ENCODE measurements around the gene PTGFRN. TPM values are rescaled to one million over a fixed set of nuclear protein-coding genes. Genes with fewer than 3 reads are reported as not detected.

PTGFRN gene
- total and polyA plus RNA-seq, 2 of the 8 experiments (the other 6 are each of a cell fraction or from before 2014, with no cell fraction given): 13.0 to 32.6 TPM

DNA sequence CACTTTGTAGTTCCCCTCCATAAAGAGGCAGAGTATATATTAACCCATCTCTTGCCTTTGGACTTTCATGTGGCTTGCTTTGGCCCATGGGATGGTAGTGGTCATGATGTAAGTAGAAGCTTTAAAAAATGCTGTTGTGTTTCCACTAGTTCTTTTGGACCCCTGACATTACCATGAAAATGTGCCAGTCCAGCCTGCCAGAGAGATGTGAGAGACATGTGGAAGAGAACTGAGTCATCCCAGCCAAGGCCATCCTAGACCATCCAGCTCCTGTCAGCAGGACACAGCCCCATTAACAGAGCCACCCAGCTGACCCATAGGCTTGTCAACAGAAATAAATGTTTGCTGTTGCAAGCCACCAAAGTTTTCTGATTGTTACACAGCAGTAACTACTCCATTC is 87.9 kb downstream of the PTGFRN start:
- H3K14ac ChIP-seq (ENCODE audit: insufficient read length): no peak overlapping the region
- FAIRE-seq: no peak
- no peaks in the 10 kb centered on the region for H3K79me1 ChIP-seq (ENCODE audit: low read depth, low read length)
- H2BK5ac ChIP-seq (ENCODE audit: low read depth, low read length): no peak overlapping the region
- no peak overlapping the region for H2AFZ ChIP-seq (ENCODE audit: low read length)
- TF ChIP-seq, protein P1, sequence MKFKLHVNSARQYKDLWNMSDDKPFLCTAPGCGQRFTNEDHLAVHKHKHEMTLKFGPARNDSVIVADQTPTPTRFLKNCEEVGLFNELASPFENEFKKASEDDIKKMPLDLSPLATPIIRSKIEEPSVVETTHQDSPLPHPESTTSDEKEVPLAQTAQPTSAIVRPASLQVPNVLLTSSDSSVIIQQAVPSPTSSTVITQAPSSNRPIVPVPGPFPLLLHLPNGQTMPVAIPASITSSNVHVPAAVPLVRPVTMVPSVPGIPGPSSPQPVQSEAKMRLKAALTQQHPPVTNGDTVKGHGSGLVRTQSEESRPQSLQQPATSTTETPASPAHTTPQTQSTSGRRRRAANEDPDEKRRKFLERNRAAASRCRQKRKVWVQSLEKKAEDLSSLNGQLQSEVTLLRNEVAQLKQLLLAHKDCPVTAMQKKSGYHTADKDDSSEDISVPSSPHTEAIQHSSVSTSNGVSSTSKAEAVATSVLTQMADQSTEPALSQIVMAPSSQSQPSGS (IDR thresholded peaks at IDR 0.05; ENCODE audit: low read length): no peak
- TF ChIP-seq SIN3A (conservative IDR thresholded peaks at IDR 0.05 in 1 of 2, IDR thresholded peaks at IDR 0.05 in 1 of 2; ENCODE audit: low read depth in 1 of 2, low read length in 2 of 2): no peak
- TF ChIP-seq, protein P2, sequence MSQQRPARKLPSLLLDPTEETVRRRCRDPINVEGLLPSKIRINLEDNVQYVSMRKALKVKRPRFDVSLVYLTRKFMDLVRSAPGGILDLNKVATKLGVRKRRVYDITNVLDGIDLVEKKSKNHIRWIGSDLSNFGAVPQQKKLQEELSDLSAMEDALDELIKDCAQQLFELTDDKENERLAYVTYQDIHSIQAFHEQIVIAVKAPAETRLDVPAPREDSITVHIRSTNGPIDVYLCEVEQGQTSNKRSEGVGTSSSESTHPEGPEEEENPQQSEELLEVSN (IDR thresholded peaks at IDR 0.05): no peak
- TF ChIP-seq TAF1 (IDR thresholded peaks at IDR 0.05; ENCODE audit: low read depth, low read length): no peak
- TF ChIP-seq YY1 (IDR thresholded peaks at IDR 0.05; ENCODE audit: low read depth, low read length): no peak
- H3K36me3 ChIP-seq (ENCODE audit: control insufficient read depth in 2 of 4, insufficient read depth in 4 of 4, low read length in 3 of 4): no peaks in the 10 kb centered on the region
- no peak for DNase-seq (ENCODE audit: low read depth in 1 of 2, low spot score in 2 of 2)
- no peak overlapping the region for H4K8ac ChIP-seq (ENCODE audit: extremely low read depth, insufficient read depth, low read length)
- H4K91ac ChIP-seq (replicated peaks; ENCODE audit: insufficient read length, low read length): no peak overlapping the region
- H2BK12ac ChIP-seq (ENCODE audit: low read depth, low read length): no peak overlapping the region
- ChIA-PET CTCF (ENCODE audit: partially characterized antibody) (no interaction called here), POLR2A (ENCODE audit: partially characterized antibody) (no interaction called here)
- H3K4me3 ChIP-seq (ENCODE audit: extremely low read depth in 1 of 4, insufficient read depth in 2 of 4, low read depth in 3 of 4, low read length in 4 of 4): no peak overlapping the region
- no peaks in the 10 kb centered on the region for H3K9me3 ChIP-seq (ENCODE audit: insufficient read depth in 2 of 2, low read depth in 1 of 2, low read length in 1 of 2)
- no peak overlapping the region for H2AK5ac ChIP-seq (ENCODE audit: low read depth, low read length)
- no peak overlapping the region for H3K4ac ChIP-seq (replicated peaks; ENCODE audit: insufficient read length, low read depth, low read length)
- no peak overlapping the region for H2BK15ac ChIP-seq (ENCODE audit: low read length)
- no peak overlapping the region for H3K23ac ChIP-seq (ENCODE audit: insufficient read length)
- H3K4me1 ChIP-seq (replicated peaks in 1 of 4; ENCODE audit: control insufficient read depth in 3 of 4, insufficient read depth in 4 of 4, low read length in 3 of 4): no peaks in the 10 kb centered on the region
- H4K5ac ChIP-seq (ENCODE audit: insufficient read length, low read depth, low read length): no peak overlapping the region
- no peak overlapping the region for H3K9ac ChIP-seq (replicated peaks in 1 of 4; ENCODE audit: extremely low read depth in 1 of 4, low read depth in 3 of 4, low read length in 3 of 4)
- H4K20me1 ChIP-seq (replicated peaks in 1 of 2; ENCODE audit: control insufficient read depth in 1 of 2, insufficient read depth in 2 of 2, low read length in 2 of 2): no peaks in the 10 kb centered on the region
- no peak overlapping the region for H3K18ac ChIP-seq (ENCODE audit: extremely low read depth, low read length)
- no peaks in the 10 kb centered on the region for H3K79me2 ChIP-seq (ENCODE audit: control insufficient read depth in 1 of 2, insufficient read depth in 2 of 2, low read length in 2 of 2)
- H3K4me2 ChIP-seq (ENCODE audit: insufficient read depth in 1 of 2, low read depth in 2 of 2, low read length in 2 of 2): no peak overlapping the region
- no peaks in the 10 kb centered on the region; the same call in 1 of the 2 replicates for H3K23me2 ChIP-seq (ENCODE audit: low read depth, low read length)
- H3K27me3 ChIP-seq (replicated peaks in 1 of 4; ENCODE audit: control insufficient read depth in 3 of 4, extremely low read depth in 1 of 4, insufficient read depth in 3 of 4, low read length in 3 of 4): no peaks in the 10 kb centered on the region
- H2BK20ac ChIP-seq (ENCODE audit: low read length): no peak overlapping the region
- no peak overlapping the region for H3K27ac ChIP-seq (ENCODE audit: low read depth, low read length)
- no peak overlapping the region for H3K56ac ChIP-seq (replicated peaks; ENCODE audit: insufficient read length, low read depth, low read length)
- no peak overlapping the region for H2BK120ac ChIP-seq (replicated peaks; ENCODE audit: low read depth, low read length)

All from H1 (cell line).